HepG2 (cell line): ENCODE data around the gene FALEC. TPM values are rescaled to one million over a fixed set of nuclear protein-coding genes. Genes with fewer than 3 reads are reported as not detected.

ENCODE experiments used
- ATAC-seq: fragments of 200-7000 bp; cut with Tn5 transposase; 3 replicates; pipeline ENCODE4 v1.9.1; 2020; ENCODE audit warnings: mild to moderate bottlenecking, moderate library complexity
- BruUV-seq: library from RNA; stranded (reverse); fragments of 400-500 nt; replicated peaks from 2 replicates; lab custom pipeline; 2021; lab: Mats Ljungman, UMichigan
- CTCF ChIA-PET: fragments of 300-600 bp; formaldehyde crosslinking; extraction: SDS; loops from one replicate; lab custom pipeline; 2021; ENCODE audit warnings: low total read pairs, inconsistent platforms, low intra/inter-chr PET ratio; lab: Yijun Ruan, JAX
- POLR2A ChIA-PET: fragments of 350-600 bp; sonication (Branson Sonifier 250); formaldehyde crosslinking; loops from one replicate; lab custom pipeline; 2020; ENCODE audit warnings: antibody characterized with exemption, inconsistent platforms; lab: Yijun Ruan, JAX
- DNase-seq: peaks from one replicate; pipeline ENCODE4 v3.0.0-alpha.2; 2015; ENCODE audit warnings: low spot score
- FAIRE-seq: peaks from 3 replicates; lab custom pipeline; 2011; peaks lifted over from hg19 to GRCh38; lab: Jason Lieb, UNC
- H2AFZ ChIP-seq: one replicate; pipeline ENCODE4 v1.6.1; 2011; ENCODE audit warnings: low read length, inconsistent platforms
- H3K27ac ChIP-seq: fragments of 300-600 bp; 3 replicates; pipeline ENCODE4 v1.8.0; 2011; ENCODE audit warnings: mixed run types, mild to moderate bottlenecking, mixed read lengths, low read length, inconsistent platforms; ENCODE audit not compliant: insufficient read depth; ENCODE audit errors: extremely low read length
- H3K27me3 ChIP-seq, 2 experiments: fragments of 200-600 bp in 1 of 2; 2 replicates in 1 of 2; 3 replicates in 1 of 2; pipeline versions ENCODE4 v1.6.0 to v1.8.0; 2011; ENCODE audit warnings: low read length in 2 of 2, mild to moderate bottlenecking in 2 of 2, moderate library complexity in 2 of 2, inconsistent platforms in 1 of 2; ENCODE audit not compliant: insufficient read depth in 2 of 2, control insufficient read depth in 1 of 2
- H3K36me3 ChIP-seq, 2 experiments: fragments of 200-600 bp in 1 of 2; replicated peaks in 1 of 2; 2 replicates in 1 of 2; 3 replicates in 1 of 2; pipeline versions ENCODE4 v1.5.1 to v1.8.0; 2011; ENCODE audit warnings: low read length in 2 of 2, inconsistent platforms in 1 of 2; ENCODE audit not compliant: insufficient read depth in 2 of 2, control insufficient read depth in 1 of 2
- H3K4me1 ChIP-seq: 2 replicates; pipeline ENCODE4 v1.5.1; 2012; ENCODE audit warnings: low read length, inconsistent platforms; ENCODE audit not compliant: insufficient read depth
- H3K4me2 ChIP-seq: 2 replicates; pipeline ENCODE4 v1.6.0; 2011; ENCODE audit warnings: low read depth, low read length, inconsistent platforms
- H3K4me3 ChIP-seq, 3 experiments: fragments of 200-600 bp in 1 of 3; sonication (generic), shearing (Covaris generic) in 1 of 3; replicated peaks in 1 of 3; 2 replicates each; pipeline ENCODE4 v1.5.1; 2011 to 2016; ENCODE audit warnings: low read length in 3 of 3, inconsistent platforms in 2 of 3, low read depth in 2 of 3, mild to moderate bottlenecking in 2 of 3, control low read depth in 1 of 3, mixed read lengths in 1 of 3; ENCODE audit not compliant: insufficient read depth in 1 of 3
- H3K79me2 ChIP-seq: one replicate; pipeline ENCODE4 v1.6.1; 2011; ENCODE audit warnings: low read length, inconsistent platforms; ENCODE audit not compliant: insufficient read depth
- H3K9ac ChIP-seq: 2 replicates; pipeline ENCODE4 v1.6.0; 2011; ENCODE audit warnings: mild to moderate bottlenecking, low read depth, low read length, inconsistent platforms; ENCODE audit not compliant: insufficient read depth
- H3K9me3 ChIP-seq: 2 replicates; pipeline ENCODE4 v1.5.1; 2012; ENCODE audit warnings: mild to moderate bottlenecking, low read length
- H4K20me1 ChIP-seq: 2 replicates; pipeline ENCODE4 v1.6.0; 2011; ENCODE audit warnings: inconsistent platforms, mild to moderate bottlenecking, low read length, moderate library complexity; ENCODE audit not compliant: insufficient read depth
- FLYWCH1 ChIP-seq: sonication (generic); formaldehyde crosslinking; IDR thresholded peaks from 2 replicates; pipeline ENCODE4 v1.8.1; 2023; ENCODE audit warnings: mild to moderate bottlenecking, missing genetic modification reagents
- GPN1 ChIP-seq: sonication (generic); formaldehyde crosslinking; IDR thresholded peaks from 2 replicates; pipeline ENCODE4 v1.5.1; 2020; ENCODE audit warnings: missing genetic modification reagents, borderline replicate concordance
- IKZF1 ChIP-seq: fragments of 450-650 bp; IDR thresholded peaks from 2 replicates; pipeline ENCODE4 v1.7.1; 2016
- KLF15 ChIP-seq: sonication (generic); formaldehyde crosslinking; IDR thresholded peaks from 2 replicates; pipeline ENCODE4 v1.8.1; 2023; ENCODE audit warnings: borderline replicate concordance, mild to moderate bottlenecking, inconsistent platforms, missing genetic modification reagents, mixed read lengths
- NFRKB ChIP-seq: fragments of 450-650 bp; IDR thresholded peaks from 2 replicates; pipeline ENCODE4 v1.6.1; 2017
- POLR2G ChIP-seq: fragments of 200-400 bp; formaldehyde crosslinking; IDR thresholded peaks from 2 replicates; pipeline ENCODE4 v1.6.1; 2018; ENCODE audit warnings: mild to moderate bottlenecking, low read depth, low read length, moderate library complexity
- RNF219 ChIP-seq: sonication (generic); formaldehyde crosslinking; IDR thresholded peaks from 2 replicates; pipeline ENCODE4 v1.5.0; 2020; ENCODE audit warnings: mild to moderate bottlenecking, missing genetic modification reagents
- SMC3 ChIP-seq: IDR thresholded peaks from 2 replicates; pipeline ENCODE4 v1.6.1; 2011; ENCODE audit warnings: low read length, improper control_type of control experiment
- SSRP1 ChIP-seq: IDR thresholded peaks from 2 replicates; pipeline ENCODE4 v1.6.1; 2016; ENCODE audit warnings: control low read depth
- TCF12 ChIP-seq, 2 experiments: fragments of 450-650 bp in 1 of 2; sonication (generic) in 1 of 2; formaldehyde crosslinking in 1 of 2; IDR thresholded peaks; 2 replicates each; pipeline versions ENCODE4 v1.6.1 to v1.8.0; 2017 to 2022; ENCODE audit warnings: antibody characterized with exemption in 1 of 2, mild to moderate bottlenecking in 1 of 2, missing genetic modification reagents in 1 of 2, moderate library complexity in 1 of 2
- TEF ChIP-seq: sonication (generic); formaldehyde crosslinking; IDR thresholded peaks from 2 replicates; pipeline ENCODE4 v1.5.0; 2020; ENCODE audit warnings: missing genetic modification reagents
- ZBTB39 ChIP-seq: sonication (generic); formaldehyde crosslinking; IDR thresholded peaks from 2 replicates; pipeline ENCODE4 v1.5.0; 2020; ENCODE audit warnings: missing genetic modification reagents
- ZNF12 ChIP-seq: sonication (generic); formaldehyde crosslinking; IDR thresholded peaks from 2 replicates; pipeline ENCODE4 v1.5.0; 2020; ENCODE audit warnings: missing genetic modification reagents
- ZNF556 ChIP-seq: sonication (generic); formaldehyde crosslinking; IDR thresholded peaks from 2 replicates; pipeline ENCODE4 v1.4.0; 2020; ENCODE audit warnings: mild to moderate bottlenecking, missing genetic modification reagents, borderline replicate concordance
- ZNF788 ChIP-seq: sonication (generic); formaldehyde crosslinking; IDR thresholded peaks from 2 replicates; pipeline ENCODE4 v1.5.0; 2020; ENCODE audit warnings: mild to moderate bottlenecking, missing genetic modification reagents, borderline replicate concordance
- WGBS: methylation state at CpG from one replicate; pipeline ENCODE4 v1.1.6; 2017; ENCODE audit warnings: low lambda C conversion rate; 5-methylcytosine and 5-hydroxymethylcytosine counted together
- in situ Hi-C: cut with HindIII; loops from 2 replicates; pipeline ENCODE4 v1.10.0; 2017; ENCODE audit warnings: low pct_unique_long_range_greater_than_20kb; ENCODE audit not compliant: extremely low pct_ligation_motif_present
- intact Hi-C: fragments of 100-400 bp; cut with micrococcal nuclease; formaldehyde crosslinking; loops from one replicate; pipeline ENCODE4 v1.10.0; 2022; ENCODE audit not compliant: unreplicated experiment
- polyA plus RNA-seq, 8 experiments: library from polyadenylated mRNA; depleted of rRNA in 3 of 8; stranded (reverse) in 7 of 8; unstranded in 1 of 8; fragments of >200 nt; fragmentation: Illumina TruSeq in 4 of 8; extraction: Trizol in 4 of 8; gene quantifications; 2 replicates each; pipeline versions ENCODE4 v1.2.1 to v1.2.3, GENCODE V29; 2011 to 2016; ENCODE audit warnings: low read depth in 4 of 8, missing spikeins in 1 of 8, mixed read lengths in 1 of 8; ENCODE audit not compliant: insufficient read depth in 1 of 8
- total RNA-seq, 5 experiments: library from RNA; depleted of rRNA; stranded (reverse); fragments of >200 nt; fragmentation: Illumina TruSeq; extraction: Trizol; gene quantifications; 2 replicates each; pipeline ENCODE4 v1.2.3, GENCODE V29; 2016; ENCODE audit warnings: low read depth in 1 of 5
- TF ChIP-seq, protein P1 (sequence below): sonication (generic); formaldehyde crosslinking; IDR thresholded peaks from 2 replicates; pipeline ENCODE4 v1.4.0; 2020; ENCODE audit warnings: low read depth, mild to moderate bottlenecking, missing genetic modification reagents

Gene FALEC
- total and polyA plus RNA-seq, 2 of the 13 experiments (the other 11 are each of a cell fraction or from before 2014, with no cell fraction given), result 0.33 to 0.71 TPM

DNA sequence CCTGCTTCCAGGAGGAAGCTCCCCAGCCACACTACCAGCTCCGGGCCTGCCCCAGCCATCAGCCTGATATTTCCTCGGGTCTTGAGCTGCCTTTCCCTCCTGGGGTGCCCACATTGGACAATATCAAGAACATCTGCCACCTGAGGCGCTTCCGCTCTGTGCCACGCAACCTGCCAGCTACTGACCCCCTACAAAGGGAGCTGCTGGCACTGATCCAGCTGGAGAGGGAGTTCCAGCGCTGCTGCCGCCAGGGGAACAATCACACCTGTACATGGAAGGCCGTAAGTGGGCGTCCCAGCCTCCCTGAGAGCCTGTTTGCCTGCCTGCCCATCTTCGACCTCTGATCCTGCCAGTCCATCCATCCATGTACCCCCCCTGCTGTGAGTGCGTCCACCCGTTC lies 4.0 kb upstream of the FALEC start:
- in situ Hi-C loops (no loop called here), intact Hi-C loops (no loop called here)
- Histone ChIP-seq H4K20me1 (no peaks in the 10 kb centered on the region), H3K4me2 (no peak overlapping the region), H3K27me3 (no peaks in the 10 kb centered on the region; a peak in 1 of 5 replicates), H3K4me3 (no peak overlapping the region), H3K36me3 (peaks cover 5 to 8% of the 10 kb centered on the region in 2 experiments; a peak in 4 of 5 replicates), H3K27ac (no peak overlapping the region), H3K79me2 (no peaks in the 10 kb centered on the region), H3K9ac (no peak overlapping the region), H2AFZ (no peak overlapping the region), H3K9me3 (no peaks in the 10 kb centered on the region), H3K4me1 (peaks cover 19% of the 10 kb centered on the region)
- ATAC-seq, result no peak
- no TSS peak for BruUV-seq
- DNase-seq, result no peak
- TF ChIP-seq ZNF556 (CRISPR knock-in tag), result no peak
- no peak for TF ChIP-seq SSRP1
- no peak for TF ChIP-seq GPN1 (CRISPR knock-in tag)
- TF ChIP-seq ZNF788 (CRISPR knock-in tag), result no peak
- TF ChIP-seq POLR2G, result no peak
- no peak for TF ChIP-seq ZNF12 (CRISPR knock-in tag)
- TF ChIP-seq SMC3, result no peak
- TF ChIP-seq NFRKB, result no peak
- TF ChIP-seq TCF12 (IDR thresholded peaks at IDR 0.05), result no peak
- TF ChIP-seq TCF12 (CRISPR knock-in tag; IDR thresholded peaks at IDR 0.05), result no peak
- TF ChIP-seq RNF219 (CRISPR knock-in tag), result no peak
- no peak for TF ChIP-seq KLF15 (CRISPR knock-in tag)
- TF ChIP-seq IKZF1, result no peak
- TF ChIP-seq FLYWCH1 (CRISPR knock-in tag), result no peak
- TF ChIP-seq ZBTB39 (CRISPR knock-in tag), result no peak
- TF ChIP-seq, protein P1, sequence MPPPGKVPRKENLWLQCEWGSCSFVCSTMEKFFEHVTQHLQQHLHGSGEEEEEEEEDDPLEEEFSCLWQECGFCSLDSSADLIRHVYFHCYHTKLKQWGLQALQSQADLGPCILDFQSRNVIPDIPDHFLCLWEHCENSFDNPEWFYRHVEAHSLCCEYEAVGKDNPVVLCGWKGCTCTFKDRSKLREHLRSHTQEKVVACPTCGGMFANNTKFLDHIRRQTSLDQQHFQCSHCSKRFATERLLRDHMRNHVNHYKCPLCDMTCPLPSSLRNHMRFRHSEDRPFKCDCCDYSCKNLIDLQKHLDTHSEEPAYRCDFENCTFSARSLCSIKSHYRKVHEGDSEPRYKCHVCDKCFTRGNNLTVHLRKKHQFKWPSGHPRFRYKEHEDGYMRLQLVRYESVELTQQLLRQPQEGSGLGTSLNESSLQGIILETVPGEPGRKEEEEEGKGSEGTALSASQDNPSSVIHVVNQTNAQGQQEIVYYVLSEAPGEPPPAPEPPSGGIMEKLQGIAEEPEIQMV (CRISPR knock-in tag), result no peak
- no peak for TF ChIP-seq TEF (CRISPR knock-in tag)
- WGBS, result 71% methylated on average over 7 of the region's 12 CpGs
- no peak for FAIRE-seq
- ChIA-PET POLR2A (no interaction called here), CTCF (no interaction called here)
